ENCODE results near the gene HOXB4.
A peak's percentile ranks its signal among the peaks of the same experiment; 100 is the strongest.
"Not testable (repeated sequence)": the region's sequence is repeated elsewhere in the genome, so short reads cannot be mapped to it uniquely, and the experiment has no call there.

HOXB4 gene

GRCh38 chr17:48545022-48545375 is 33.2 kb downstream of the HOXB4 start, which contains the start of gene HOXB2:
TSS of gene HOXB2 (minus strand) at chr17:48545109. CDS start at chr17:48544911, 198 bp downstream.
- DNase-seq: no peak

DNA sequence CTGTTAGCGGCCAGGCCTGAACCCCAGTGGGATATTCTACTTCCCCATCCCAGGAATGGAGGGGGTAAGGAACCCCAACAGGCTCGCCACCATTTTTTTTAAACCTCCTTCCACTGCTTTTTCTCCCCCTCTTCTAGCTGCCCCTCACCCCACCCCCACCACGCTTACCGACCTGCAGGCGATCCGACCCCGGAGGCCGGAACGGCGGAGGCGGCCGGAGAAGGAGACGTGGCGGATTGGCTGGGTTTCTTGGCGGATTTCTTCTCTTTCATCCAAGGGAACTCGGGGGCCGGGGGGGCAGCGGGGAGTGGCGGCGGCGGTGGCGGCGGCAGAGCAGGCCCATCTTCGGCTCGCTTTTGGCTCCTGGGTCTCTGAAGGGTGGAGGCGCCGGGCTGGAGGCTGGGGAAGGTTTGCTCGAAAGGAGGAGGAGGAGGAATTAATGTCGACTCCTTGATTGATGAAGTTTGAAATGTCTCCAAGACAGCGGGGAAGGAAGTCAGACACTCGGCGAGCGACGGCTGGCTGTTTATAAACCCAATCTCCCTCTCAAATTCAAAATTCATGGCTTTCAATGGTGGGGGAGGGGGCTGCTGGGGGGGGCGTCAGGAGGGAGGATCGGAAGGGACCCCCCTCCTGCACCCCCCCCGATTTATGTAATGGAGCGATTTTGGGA is 33.7 kb downstream of the HOXB4 start:
- peak; percentile 42 for DNase-seq

GRCh38 chr17:48543854-48544348 is 34.2 kb downstream of the HOXB4 start:
- peak; percentile 13 for DNase-seq

DNA sequence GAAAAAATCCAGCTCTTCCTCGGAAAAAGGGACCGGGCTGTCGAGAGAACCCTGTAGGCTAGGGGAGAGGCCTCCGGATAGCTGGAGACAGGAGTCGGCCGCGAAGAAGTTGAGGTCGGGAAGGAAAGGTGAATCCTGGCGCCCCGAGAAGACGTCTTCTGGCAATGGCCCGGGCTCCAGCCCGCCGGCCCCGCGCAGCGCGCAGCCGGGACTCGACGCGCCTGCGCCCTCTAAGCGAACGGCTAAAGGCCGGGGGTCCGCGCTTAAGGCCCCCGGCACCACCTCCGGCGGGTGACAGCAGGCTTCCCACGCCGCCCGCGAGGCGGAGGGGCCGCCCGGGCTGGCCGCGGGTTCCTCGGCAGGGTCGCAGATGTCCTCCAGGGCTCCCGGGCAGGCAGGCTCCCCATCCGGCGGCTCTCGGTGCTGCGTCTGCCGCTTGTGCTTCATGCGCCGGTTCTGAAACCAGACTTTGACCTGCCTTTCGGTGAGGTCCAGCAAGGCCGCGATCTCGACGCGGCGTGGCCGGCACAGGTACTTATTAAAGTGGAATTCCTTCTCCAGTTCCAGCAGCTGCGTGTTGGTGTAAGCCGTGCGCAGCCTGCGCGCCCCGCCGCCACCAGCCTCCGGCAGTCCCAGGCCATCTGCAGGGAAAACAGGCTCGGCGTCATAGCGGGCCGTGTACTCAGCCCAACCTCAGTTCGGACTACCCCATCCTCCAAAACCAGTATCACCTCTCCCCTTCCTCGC is 34.9 kb downstream of the HOXB4 start:
- DNase-seq: peak; percentile 62

DNA sequence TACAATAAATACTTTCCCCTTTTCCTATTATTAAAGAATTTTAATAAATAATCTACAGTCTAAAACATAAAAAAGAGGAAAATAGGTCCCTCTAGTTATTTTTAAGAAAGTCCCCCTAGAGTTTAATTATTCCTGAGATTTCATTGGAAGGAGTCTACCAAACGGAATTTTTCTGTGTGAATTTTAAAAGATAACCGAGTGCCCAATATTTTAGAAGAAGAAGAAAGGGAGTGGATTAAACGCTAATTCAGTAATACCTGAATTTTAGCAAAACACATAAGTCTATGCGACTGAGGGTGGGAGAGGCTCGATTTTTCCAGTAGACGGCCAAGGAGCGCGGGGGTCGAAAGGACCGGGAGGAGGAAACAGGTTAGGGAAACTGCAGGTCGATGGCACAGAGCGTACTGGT is 35.4 kb downstream of the HOXB4 start:
- no peak for DNase-seq

DNA sequence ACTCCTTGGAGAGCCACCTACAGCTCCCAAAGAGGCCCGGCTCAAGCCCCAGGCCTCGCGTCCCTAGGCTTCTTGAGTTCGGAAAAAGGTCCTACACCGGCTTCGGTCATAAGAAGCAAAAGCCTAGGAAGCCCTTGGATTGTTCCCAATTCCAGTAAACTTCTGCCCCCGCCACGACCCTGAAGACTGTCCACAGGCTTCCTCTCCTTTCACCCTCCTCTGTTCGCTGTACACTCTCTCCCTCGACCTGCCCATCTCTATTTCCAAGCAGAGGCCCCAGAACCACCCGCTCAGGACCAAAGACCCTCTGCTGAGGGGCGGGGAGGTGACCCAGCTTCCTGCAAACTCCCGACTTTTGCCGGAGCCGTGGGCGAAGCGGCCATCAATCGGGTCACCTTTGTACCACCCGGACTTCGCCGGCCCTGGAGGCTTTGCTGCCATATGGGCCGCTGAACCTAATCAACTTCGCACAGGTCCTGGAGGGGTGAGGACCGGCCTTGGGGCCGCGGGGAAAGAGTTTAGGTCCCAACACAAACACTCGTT is 36.0 kb downstream of the HOXB4 start:
- DNase-seq: peak; percentile 21

DNA sequence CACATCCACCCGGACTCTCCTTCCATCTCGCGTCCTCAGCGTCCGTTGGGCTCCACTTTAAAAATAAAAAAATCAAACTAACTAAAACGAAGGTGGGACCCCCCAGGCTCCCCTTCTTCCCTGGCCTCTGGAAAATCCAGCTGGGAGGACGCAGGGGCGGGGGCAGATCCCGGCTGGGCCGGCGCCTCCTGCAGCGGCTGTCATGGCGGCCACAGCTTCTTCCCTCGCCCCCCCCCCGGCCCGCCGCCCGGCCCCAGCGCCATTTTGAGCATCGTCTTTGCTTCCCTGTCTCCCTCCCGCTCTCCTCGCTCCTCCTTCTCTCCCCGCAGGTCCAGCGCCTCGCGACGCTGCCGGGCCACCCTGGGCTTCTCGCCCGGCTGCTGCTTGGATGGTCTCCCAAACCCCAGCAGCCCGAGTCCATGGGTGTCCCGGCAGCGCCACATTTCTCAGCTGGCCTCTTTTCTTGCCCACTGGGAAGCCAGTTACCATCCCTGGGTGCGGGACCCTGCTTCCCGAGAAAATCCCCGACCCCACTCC is 36.5 kb downstream of the HOXB4 start:
- peak; percentile 35 for DNase-seq

DNA sequence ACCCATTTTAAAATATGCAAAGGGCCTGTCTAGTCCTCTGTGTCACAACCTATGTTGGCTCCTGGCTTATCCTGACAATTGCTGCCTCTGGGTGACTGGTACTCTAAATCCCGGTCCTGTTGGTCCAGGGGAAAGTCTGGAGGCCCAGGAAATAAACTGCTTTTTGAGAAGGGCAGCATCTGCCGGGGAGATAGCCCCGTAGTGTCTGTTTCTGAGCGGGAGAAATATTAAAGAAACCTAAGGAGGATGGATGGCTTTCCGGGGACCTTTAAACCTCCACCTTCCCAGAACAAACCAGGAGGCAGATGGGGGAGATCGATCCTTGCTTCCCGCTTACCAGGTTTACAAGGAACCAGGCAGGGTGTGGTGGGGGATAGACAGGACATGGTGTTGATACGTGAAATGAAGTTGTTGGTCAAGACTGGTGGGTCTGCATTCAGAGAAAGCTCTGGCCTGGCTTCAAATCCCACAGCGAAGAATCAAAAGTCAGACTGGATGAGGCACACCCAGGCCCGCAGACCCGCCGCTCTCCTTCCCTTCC is 37.0 kb downstream of the HOXB4 start:
- DNase-seq: no peak

DNA sequence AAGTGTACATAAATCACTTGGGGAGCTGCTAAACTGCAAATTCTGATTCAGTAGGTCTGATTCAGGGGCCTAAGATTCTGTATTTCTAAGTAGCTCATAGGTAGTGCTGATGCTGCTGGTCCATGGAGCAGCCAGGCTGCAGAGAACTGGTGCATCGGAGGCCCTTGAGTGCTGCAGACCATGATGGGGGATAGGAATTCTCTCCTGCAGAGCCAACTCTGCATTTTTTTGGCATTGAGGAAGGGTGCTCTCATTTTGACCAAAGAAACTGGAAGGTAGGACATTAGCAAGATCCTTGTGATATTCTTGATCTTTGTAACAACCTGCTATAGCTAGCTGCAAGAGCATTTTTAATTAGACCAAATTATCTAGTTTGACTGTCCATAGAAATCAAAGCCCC is 37.9 kb downstream of the HOXB4 start:
- no peak for DNase-seq

DNA sequence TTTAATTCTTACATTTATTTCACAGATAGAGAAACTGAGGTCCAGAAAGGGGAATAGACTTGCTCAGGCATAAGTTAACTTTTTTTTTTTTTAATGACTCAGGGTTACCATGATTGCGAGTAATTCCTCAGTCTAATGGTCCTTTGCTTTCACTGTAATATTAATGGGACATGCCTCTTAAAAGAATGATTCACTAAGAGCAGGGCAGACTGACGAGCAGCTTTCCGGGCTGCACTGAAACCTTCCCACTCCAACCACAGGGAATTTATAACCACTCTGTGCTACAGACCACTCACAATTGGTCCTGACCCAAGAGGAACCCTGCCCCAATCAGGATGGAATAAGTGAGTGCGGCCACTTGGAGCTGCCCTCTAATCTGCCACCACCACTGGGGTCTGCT is 39.0 kb downstream of the HOXB4 start:
- no peak for DNase-seq

GRCh38 chr17:48537316-48537715 is 40.8 kb downstream of the HOXB4 start:
- no peak for DNase-seq

- DNase-seq: not testable (repeated sequence)
Observed at GRCh38 chr17:48535793-48536559, 42.2 kb downstream of the HOXB4 start.

GRCh38 chr17:48532261-48532660 is 45.9 kb downstream of the HOXB4 start:
- no peak for DNase-seq

DNA sequence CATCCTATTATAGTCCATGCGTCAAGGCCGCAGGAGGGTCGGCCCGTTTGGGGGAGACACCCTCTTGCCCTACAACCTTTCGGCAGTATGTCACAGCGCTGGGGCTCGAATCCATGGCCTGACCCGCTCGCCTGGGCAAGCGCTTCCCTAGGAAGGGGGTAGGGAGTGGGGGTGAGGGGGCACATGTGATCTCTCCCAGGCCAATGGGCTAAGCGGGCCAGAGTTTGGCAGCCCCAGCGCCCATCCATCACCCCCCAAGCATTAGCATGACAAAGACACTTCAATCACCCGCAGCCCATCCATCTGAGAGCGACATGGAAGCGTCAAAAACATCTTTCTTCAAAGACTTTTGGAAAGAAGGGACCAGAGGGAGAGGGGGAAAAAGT is 47.3 kb downstream of the HOXB4 start, which contains the start of gene HOXB1:
TSS of gene HOXB1 (minus strand) at position 125 of the 386 bp plus-strand sequence. CDS start at position 18, 107 bp downstream.
- DNase-seq: no peak

- no peak for DNase-seq
Observed at GRCh38 chr17:48530208-48530886, 47.8 kb downstream of the HOXB4 start.

- DNase-seq: no peak
Observed at GRCh38 chr17:48529683-48530009, 48.5 kb downstream of the HOXB4 start.

- no peak for DNase-seq
Observed at GRCh38 chr17:48528936-48529682, 49.0 kb downstream of the HOXB4 start.

GRCh38 chr17:48528153-48528935 is 49.8 kb downstream of the HOXB4 start:
- no peak for DNase-seq

- no peak for DNase-seq
Observed at GRCh38 chr17:48527547-48527932, 50.6 kb downstream of the HOXB4 start.
